ENCODE data around the gene PPFIA1.

Gene PPFIA1

DNA sequence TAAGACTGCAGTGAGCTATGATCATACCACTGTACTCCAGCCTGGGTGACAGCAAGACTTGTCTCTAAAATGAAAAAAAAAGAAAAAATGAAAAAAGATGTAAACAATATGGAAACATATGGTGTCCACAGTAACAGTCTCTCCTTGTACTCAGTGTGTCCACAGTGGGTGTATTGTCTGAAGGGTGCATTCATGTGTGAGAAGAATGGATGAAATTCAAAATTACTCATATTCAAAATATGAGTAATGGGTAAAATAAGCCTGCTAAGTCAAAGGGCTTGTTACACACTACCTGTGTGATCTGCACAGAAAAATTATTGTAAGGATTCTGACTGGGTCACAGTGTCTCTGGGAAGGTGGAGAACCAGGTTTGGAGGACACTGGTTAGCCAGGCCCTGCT is 26.9 kb downstream of the PPFIA1 start:
- peak; percentile 24 for DNase-seq (ENCODE audit: low spot score)

DNA sequence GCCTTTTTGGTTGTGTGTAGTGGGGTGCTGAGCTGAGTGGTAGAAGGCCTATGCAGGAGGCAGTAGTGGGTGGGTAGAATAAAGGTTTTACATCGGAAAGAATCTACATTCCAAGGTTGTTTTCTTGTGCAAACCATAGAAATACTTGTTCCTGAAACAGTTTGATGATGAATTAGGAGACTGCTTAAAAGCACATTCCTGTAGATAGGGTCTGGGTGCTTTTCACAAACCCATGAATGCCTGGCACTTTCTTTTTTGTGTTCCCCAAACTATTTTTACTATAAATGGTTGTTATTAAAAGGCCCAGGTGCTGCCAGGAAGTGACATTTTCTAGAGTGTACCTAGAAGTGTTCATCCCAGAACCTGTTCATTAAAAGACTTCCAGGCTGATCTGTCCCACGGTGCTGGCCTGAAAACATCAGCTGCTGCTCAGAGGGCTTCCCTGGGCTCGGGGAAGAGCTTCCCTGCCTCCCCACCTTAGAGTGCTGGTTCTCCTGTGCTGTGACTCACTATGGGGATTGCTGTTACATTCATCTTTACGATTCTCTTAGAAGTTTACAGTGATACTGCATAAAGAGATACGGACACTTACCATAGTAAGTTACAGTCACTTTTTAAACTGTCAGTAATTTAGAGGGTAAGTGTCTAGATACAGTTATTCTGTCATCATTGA is 27.9 kb downstream of the PPFIA1 start:
- DNase-seq (ENCODE audit: low spot score) = peak; percentile 38

DNA sequence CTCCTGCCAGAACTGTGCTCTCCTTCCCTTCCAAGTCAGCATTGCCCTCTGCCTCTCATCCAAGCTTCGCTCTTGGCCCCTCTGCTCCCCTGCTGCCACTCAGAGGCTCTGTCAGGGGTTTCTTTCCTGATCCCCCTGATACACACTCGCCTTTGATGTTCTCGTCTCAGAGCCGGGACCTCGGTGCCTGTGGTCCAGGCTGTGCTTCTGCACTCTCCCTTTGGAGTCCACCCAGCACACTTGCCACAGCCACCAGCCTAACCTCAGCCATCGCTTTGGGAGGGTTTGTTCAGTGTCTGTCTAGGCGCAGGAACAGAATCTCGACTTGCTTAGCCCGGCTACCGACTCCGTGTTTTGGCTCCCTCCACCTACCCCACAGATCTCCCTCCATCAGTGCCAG is 29.1 kb downstream of the PPFIA1 start:
- DNase-seq (ENCODE audit: low spot score) = no peak

DNA sequence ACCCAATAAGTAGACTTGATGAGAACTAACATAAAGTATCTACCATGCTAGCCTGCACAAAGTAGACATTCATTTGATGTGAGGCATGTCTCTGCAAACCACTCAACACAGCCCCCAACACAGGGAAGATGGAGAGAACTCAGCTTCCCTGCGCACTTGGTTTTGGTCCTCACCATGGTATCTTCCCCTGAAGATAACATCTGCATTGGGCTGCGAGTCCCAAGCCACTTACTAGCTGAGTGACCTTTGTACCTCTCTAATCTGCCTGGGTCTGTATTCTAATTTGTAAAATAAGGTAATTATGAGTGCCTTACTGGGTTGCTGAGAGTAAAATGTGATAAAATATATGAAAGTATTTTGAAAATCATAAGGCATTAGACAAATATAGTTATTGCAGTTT is 30.7 kb downstream of the PPFIA1 start:
- DNase-seq (ENCODE audit: low spot score) = no peak

DNA sequence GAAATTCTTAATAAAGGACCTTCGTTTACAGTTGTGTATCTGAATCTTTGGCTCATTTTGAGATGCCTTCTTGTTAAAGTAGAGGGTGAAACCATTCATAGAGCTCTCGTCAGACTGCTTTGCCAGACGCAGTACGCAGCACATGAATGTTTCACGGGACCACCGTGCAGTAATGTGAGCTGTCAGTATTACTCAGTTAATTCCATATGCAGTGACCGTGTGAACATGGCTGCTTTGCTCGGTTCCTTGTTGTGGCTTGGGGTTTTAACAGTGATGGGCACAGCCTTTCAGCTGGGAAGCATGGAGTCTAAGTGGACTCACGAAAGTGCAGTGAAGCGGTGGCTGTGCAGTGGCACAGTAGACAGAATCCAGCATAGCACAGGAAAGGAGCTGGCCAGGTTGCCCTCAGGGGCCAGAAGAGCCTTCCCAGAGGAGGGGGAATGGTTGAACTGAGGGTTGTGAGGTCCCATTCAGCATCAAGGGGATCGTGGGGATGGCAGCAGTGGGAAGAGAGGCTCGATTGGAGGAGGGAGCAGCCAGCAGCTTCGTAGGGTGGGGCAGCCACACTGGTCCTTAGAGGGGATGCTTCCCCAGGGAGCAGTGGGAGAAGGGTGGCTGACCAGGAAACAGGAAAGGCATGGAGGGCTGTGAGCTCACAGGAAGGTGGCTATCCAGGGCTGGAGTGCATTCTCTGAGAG is 31.4 kb downstream of the PPFIA1 start:
- DNase-seq (ENCODE audit: low spot score) = no peak

DNA sequence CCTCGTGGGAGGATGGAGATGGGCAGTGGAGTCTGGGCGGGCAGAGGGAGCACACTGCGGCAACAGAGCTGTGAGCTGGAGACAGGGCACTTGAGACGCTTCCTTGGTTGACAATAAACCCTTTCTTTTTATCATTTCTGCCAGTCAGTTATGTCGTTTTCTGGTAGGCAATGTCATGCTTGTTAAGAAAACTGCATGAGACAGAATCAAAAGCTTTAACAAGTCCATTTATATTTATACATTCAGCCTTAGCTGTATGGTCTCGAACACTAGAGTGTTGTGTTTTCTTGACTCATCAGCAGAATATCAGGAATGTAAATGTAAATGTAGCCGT is 31.9 kb downstream of the PPFIA1 start:
- no peak for DNase-seq (ENCODE audit: low spot score)

DNA sequence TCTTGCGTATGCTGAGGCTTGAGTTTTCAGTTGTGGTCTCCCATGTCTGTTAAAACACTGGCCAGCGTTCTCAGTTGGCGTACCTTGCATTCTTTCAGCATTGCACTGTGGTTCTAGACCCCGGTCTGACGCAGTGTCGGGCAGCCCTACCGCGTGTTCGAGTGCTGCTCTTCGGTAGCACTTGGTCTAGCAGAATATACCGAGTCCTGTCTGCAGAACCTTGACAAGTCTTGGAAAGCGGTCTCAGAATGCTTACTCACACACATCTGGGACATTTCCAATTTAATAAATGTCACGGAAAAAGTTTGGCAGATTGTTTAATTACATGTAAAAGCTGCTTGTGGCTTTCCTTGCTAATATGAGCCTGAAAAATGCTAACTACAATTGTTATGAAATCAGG is 32.6 kb downstream of the PPFIA1 start:
- DNase-seq (ENCODE audit: low spot score) = peak; percentile 91

DNA sequence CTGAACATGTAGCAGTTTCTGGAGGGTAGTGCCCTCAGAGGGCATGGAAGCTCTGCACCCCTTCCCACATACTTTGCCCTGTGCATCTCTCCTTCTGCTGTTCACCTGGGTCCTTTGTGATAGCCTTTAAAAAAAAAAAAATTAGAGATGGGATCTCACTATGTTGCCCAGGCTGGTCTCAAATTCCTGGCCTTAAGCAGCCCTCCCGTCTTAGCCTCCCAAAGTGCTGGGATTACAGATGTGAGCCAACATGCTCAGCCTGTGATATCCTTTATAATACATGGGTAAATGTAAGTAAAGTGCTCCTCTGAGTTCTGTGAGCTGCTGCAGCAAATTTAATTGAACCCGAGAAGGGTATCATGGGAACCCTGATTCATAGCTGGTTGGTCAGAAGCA is 33.7 kb downstream of the PPFIA1 start:
- no peak for DNase-seq (ENCODE audit: low spot score)

DNA sequence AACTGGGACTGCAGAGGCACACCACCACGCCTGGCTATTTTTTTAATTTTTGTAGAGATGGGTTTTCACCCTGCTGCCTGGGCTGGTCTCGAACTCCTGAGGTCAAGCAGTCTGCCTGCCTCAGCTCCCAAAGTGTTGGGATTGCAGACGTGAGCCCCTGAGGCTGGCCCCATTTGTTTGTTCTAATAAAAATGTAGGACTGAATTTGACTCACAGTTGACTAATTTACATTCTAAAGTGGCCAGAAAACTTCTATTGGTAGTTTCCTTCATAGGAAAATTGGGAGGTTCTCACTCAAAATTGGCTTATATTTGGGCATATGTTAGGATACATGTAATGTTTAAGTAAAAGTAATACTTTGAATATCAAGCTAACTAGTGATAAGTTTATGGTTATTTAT is 35.0 kb downstream of the PPFIA1 start:
- DNase-seq (ENCODE audit: low spot score) = no peak

DNA sequence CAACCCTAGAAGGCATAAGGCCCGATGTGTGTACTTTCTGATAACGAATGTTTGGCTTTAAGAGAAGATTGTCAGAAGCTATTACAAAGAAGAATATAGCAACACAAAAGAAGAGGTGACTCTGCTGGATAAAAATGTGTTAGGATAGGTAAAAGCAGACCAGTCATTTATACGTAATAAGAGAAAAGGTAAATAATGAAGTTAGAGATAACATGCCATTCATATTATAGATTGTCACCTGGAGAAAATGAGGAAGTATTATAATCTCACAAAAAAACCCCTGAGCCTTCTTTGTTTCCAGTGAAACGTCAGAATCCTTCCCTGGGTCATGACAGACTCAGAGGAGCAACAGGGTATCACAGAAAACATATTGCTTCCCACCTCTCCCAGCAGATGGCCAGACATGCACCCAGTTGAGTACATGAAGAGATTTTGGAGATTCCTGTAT is 36.1 kb downstream of the PPFIA1 start:
- no peak for DNase-seq (ENCODE audit: low spot score)

DNA sequence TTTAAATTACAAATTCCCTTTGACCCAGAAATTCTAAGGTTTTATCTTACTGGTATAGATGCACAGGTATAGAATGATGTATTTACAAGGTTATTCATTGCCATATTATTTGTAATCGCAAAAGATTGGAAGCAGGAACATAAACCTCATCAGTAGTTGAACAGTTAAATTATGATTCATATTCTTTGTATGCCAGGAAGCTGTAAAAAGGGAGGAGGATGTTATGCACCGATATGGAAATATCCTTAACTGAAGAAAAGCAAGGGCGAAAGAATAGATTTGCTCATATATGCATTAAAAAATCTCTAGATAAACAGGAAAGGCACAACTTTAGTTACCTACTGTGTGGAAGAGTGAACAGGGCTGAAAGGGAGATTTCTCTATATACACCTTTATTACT is 36.7 kb downstream of the PPFIA1 start:
- peak; percentile 41 for DNase-seq (ENCODE audit: low spot score)

DNA sequence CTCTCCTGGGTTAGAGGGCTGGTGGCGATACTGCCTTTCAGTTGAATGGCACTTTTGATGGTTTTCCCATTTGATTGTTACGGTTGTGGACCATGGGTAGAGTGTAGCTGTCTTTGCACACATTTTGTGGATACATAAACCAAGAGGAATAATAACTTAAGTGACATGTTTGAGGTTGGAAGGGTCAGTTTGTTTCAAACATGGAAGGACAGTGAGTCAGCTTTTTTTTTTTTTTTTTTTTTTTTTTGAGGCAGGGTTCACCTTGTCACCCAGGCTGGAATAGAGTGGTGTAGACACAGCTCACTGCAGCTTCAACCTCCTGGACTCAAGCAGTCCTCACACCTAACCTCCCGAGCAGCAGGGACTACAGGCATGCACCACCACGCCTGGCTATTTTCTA is 41.1 kb downstream of the PPFIA1 start:
- no peak for DNase-seq (ENCODE audit: low spot score)

DNA sequence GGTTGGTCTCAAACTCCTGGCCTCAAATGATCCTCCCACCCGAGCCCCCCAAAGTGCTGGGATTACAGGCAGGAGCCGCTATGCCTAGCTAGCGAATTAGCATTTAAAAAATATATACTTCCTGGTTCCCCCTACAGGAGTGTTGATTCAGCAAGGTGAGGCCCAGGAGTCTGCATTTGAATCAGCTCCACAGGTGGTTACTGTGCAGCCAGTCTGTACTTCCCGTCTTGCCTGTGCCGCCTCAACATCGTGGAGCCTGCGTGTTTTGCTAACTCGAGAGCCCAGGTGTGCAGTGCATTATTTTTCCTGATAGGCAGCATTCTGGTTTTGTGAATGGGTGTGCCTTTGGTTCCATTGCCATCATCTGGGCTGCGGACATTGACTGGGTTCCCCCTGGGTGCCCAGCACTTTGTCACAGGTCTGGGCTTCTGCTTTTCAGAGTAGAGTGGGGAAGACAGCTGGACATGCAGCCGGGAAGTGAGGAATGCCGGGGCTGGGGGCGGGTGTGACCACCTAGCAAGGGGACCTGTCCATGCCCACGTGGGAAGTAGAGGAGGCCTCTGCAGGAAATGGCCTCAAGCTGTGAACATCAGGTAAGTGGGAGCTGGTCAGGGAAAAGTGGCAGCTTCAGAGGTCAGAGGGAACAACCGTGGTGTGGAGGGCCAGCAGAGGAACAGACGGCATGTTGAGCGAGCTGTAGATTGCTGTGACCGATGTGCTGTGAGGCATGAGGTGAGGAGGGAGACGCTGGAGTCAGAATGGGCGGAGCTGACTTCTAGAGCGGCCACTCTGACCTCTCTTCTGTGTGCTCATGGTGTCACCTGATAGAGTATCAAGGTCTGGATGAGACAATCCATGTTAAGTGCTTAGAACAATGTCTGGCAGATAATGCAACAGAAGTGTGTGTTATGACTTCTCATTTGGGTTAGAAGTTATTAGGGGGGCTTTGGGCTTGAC is 42.2 kb downstream of the PPFIA1 start:
- DNase-seq (ENCODE audit: low spot score) = no peak

DNA sequence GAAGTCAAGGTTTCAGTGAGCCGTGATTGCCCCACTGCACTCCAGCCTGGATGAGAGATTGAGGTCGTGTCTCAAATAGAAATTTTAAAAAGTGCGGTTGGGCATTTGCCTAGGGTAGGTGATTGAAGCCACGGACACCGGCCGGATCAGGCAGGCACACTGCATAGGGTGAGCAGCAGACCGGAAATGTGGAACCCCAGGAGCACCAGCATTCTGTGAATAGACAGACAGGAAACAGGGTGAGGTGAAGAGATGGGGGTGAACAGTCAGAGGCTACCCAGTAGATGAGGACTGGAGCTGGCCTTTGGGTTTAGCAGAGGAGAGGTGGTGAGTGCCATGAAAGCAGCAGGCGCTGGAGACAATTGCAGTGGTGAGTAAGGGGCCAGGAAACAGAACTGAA is 43.5 kb downstream of the PPFIA1 start:
- no peak for DNase-seq (ENCODE audit: low spot score)

DNA sequence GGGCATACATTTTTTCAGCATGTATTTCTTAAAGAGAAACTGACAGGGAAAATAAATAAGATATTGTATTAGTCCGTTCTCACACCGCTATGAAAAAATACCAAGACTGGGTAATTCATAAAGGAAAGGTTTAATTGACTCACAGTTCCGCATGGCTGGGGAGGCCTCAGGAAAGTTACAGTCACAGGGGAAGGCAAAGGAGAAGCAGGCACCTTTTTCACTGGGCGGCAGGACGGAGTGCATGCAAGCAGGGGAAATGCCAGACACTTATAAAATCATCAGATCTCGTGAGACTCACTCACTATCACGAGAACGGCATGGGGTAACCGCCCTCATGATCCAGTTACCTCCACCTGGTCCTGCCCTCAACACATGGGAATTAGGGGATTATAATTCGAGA is 44.2 kb downstream of the PPFIA1 start:
- DNase-seq (ENCODE audit: low spot score) = no peak

DNA sequence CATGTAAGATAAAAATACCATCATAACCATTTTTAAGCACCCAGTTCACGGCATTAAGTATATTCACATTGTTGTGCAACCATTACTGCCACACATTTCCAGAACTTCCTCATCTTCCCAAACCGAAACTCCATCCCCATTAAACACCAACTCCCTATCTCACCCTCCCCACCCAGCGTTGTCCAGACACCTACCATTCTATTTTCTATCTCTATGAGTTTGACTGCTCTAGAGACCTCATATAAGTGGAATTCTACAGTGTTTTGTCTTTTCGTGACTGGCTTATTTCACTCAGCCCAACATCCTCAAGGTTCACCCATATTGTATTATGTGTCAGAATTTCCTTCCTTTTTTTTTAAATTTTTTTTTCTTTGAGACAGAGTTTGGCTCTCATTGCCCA is 45.2 kb downstream of the PPFIA1 start:
- no peak for DNase-seq (ENCODE audit: low spot score)

DNA sequence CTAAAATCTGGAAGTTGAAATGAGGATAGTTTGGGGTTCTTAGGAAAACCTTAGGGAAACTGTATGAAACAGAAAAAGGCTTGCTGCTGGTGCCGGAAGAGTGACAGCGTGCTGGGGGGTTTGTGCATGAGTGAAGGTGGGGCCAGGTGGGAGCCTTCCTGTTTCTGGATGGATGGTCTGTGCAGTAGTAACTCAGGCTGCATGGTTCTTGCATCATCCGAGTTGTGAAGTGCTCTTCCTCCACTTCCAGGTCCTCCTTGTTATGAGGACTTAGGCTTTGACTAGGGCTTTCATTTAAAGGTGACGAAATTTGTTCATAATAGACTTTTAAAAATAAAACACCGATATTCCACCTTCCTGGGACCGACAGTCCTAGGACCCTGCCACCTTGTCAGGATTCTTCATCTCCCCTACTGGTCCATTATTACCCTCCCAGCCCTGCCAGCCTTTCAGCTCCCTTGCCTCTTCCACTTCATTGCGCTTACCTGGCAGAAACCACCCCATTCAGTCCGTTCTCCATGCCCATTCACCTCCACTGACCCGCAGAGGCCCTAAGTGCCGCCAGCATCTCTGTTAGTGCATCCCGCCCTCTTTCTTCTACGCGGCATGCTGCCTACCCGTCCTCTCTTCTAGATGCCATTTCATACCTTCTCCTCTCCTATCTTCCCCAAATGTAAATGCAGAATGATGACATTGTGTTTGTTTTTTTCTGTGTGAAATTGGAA is 47.3 kb downstream of the PPFIA1 start:
- no peak for DNase-seq (ENCODE audit: low spot score)

DNA sequence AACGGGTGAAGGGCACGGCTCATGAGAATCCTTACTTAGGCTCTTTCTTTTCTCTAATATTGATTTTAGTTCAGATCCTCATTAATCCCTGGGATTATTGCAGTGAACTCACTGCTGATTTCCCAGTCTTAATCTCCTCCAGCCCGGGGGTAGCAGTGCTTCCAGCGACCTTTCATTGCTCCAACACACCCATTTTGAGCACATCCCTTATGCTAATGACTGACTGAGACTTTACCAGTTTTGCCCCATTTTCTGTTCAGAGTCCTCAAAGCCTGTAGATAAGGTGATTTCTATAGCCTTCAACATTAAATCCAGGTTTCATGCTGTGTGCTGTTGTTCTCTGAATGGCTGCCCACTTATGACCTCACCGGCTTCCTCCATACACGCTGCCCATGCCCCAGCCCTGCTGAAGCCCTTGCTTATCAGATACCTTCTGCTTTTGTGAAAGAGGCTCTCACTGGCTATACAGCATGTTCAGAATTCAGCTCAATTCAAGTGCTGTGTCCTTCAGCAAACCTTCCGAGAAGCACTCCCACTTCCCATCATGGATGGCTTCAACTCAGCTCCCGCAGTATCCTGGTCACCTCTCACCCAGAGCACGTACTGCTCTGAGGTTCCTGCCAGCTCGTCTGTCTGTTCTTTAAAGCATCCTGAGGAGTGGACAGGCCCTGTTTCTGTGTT is 49.0 kb downstream of the PPFIA1 start:
- DNase-seq (ENCODE audit: low spot score) = no peak

DNA sequence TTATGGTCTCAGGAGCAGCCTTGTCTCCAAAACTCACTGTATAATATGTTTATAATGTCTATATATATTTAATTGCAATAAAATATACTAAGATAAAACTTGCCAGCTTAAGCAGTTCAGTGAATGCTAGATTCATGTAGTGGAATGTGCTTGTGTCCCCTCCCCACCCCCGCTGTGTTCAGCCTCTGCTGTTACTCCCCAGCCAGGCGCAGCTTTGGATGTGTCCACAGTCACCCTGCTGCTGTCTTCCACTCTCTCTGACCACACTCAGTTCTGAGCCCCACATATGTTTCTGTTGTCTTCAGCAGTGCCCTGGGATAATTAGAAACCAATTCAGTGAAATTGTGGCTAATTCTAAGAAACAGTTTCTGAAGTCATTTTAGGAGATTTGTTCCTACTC is 52.2 kb downstream of the PPFIA1 start:
- DNase-seq (ENCODE audit: low spot score) = no peak

DNA sequence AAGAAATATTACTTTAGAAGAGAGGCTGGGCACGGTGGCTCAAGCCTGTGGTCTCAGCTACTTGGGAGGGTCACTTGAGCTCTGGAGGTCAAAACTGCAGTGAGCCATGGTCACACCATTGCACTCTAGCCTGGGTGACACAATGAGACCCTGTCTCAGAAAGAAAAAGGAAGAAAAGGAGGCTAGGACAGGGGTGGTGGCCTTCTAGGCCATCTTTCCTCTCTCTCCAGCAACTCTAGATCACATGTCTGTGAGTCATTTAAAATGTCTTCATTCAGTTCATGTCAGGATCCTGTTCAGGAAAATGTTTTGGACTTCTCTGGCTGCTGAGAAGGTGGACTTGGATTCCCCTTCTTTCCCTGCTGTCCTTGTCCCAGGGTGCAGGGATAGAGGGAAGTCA is 53.3 kb downstream of the PPFIA1 start:
- peak; percentile 50 for DNase-seq (ENCODE audit: low spot score)

DNA sequence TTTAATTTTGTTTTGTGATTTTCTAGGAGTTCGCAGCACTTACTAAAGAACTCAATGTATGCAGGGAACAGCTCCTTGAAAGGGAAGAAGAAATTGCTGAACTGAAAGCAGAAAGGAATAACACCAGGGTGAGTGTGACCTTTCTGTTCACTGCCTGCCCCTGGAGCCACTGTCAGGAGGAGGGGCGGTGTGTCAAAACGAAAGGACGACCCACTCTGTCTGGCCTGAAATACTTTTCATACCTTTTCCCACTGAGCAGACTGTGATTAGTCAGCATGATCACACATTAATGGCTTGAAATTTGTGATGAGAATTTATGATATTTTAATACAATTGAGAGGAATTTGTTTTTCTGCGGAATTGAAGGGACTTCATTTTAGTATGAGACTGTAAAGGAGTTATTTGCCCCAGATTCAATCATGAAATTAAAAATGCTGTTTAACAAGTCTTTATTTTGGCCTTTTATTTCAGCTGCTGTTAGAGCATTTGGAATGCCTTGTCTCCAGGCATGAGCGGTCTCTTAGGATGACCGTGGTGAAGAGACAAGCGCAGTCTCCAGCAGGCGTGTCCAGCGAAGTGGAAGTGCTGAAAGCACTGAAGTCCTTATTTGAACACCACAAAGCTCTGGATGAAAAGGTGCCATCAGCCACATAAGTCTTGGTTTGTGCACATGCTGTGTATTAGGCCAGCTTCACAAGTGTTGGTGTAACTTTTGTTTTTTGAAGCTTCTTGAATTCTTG is 54.1 kb downstream of the PPFIA1 start:
- DNase-seq (ENCODE audit: low spot score) = peak; percentile 36

Data from GM03348 (cell line).